Stimulated activated naive B cell treated with anti-CD40 and anti-IgM and Interleukin-4, amounts not matched to agents 10 μg/mL and 1 μg/mL and 100 μg/mL, for 72 hours (primary cell): ENCODE measurements around the gene ITPR2.

ENCODE experiments used
- ATAC-seq, 2 donors: fragments of 150-1000 bp; cut with Tn5 transposase; replicated peaks; 2 replicates each; pipeline ENCODE4 v1.10.0; 2021; ENCODE audit warnings: moderate library complexity in 1 of 2
- DNase-seq: peaks from one replicate; pipeline ENCODE4 v3.0.0; 2021
- H3K27ac Mint-ChIP-seq: one replicate; pipeline ENCODE4 v1.8.0; 2022; ENCODE audit warnings: mild to moderate bottlenecking, mixed read lengths
- H3K27me3 Mint-ChIP-seq, 2 donors: one replicate each; pipeline ENCODE4 v1.8.0; 2022; ENCODE audit warnings: mixed read lengths in 2 of 2
- H3K36me3 Mint-ChIP-seq, 2 donors: one replicate each; pipeline ENCODE4 v1.8.0; 2022; ENCODE audit warnings: mixed read lengths in 2 of 2, mild to moderate bottlenecking in 1 of 2
- H3K4me1 Mint-ChIP-seq, 2 donors: one replicate each; pipeline ENCODE4 v1.8.0; 2022; ENCODE audit warnings: mixed read lengths in 2 of 2, mild to moderate bottlenecking in 1 of 2
- H3K4me3 Mint-ChIP-seq, 2 donors: one replicate each; pipeline ENCODE4 v1.8.0; 2022; ENCODE audit warnings: mild to moderate bottlenecking in 2 of 2, mixed read lengths in 2 of 2, moderate library complexity in 1 of 2
- H3K9me3 Mint-ChIP-seq, 2 donors: one replicate each; pipeline ENCODE4 v1.8.0; 2022; ENCODE audit warnings: mixed read lengths in 2 of 2, mild to moderate bottlenecking in 1 of 2

Gene ITPR2

GRCh38 chr12:26630546-26631027, 202.4 kb downstream of the ITPR2 start:
- H3K4me1 Mint-ChIP-seq = no peaks in the 10 kb centered on the region
- no peak for ATAC-seq
- no peaks in the 10 kb centered on the region for H3K9me3 Mint-ChIP-seq
- H3K27ac Mint-ChIP-seq = no peak overlapping the region
- peaks cover 29 to 42% of the 10 kb centered on the region in 2 donors for H3K36me3 Mint-ChIP-seq
- no peak overlapping the region for H3K4me3 Mint-ChIP-seq
- no peak for DNase-seq
- H3K27me3 Mint-ChIP-seq = no peaks in the 10 kb centered on the region

- H3K27ac Mint-ChIP-seq = no peak overlapping the region
- no peaks in the 10 kb centered on the region for H3K27me3 Mint-ChIP-seq
- no peak overlapping the region for H3K4me3 Mint-ChIP-seq
- H3K36me3 Mint-ChIP-seq = peaks cover 30 to 44% of the 10 kb centered on the region in 2 donors
- no peaks in the 10 kb centered on the region for H3K9me3 Mint-ChIP-seq
- no peaks in the 10 kb centered on the region for H3K4me1 Mint-ChIP-seq
- ATAC-seq (no peak), DNase-seq (no peak)
Observed at GRCh38 chr12:26629864-26630263, 203.1 kb downstream of the ITPR2 start.

GRCh38 chr12:26628234-26628633, 204.8 kb downstream of the ITPR2 start:
- Mint-ChIP-seq H3K4me1 (peaks cover 0 to under 1% of the 10 kb centered on the region in 2 donors), H3K9me3 (no peaks in the 10 kb centered on the region), H3K4me3 (no peak overlapping the region), H3K36me3 (peaks cover 33 to 49% of the 10 kb centered on the region in 2 donors), H3K27ac (no peak overlapping the region), H3K27me3 (no peaks in the 10 kb centered on the region)
- DNase-seq (no peak), ATAC-seq (no peak)

- no peaks in the 10 kb centered on the region for H3K27me3 Mint-ChIP-seq
- DNase-seq = no peak
- ATAC-seq = no peak
- no peak overlapping the region for H3K4me3 Mint-ChIP-seq
- H3K27ac Mint-ChIP-seq = no peak overlapping the region
- H3K4me1 Mint-ChIP-seq = peaks cover 0 to 5% of the 10 kb centered on the region in 2 donors
- no peaks in the 10 kb centered on the region for H3K9me3 Mint-ChIP-seq
- H3K36me3 Mint-ChIP-seq = peaks cover 34 to 52% of the 10 kb centered on the region in 2 donors
Observed at GRCh38 chr12:26627335-26627734, 205.7 kb downstream of the ITPR2 start.

DNA sequence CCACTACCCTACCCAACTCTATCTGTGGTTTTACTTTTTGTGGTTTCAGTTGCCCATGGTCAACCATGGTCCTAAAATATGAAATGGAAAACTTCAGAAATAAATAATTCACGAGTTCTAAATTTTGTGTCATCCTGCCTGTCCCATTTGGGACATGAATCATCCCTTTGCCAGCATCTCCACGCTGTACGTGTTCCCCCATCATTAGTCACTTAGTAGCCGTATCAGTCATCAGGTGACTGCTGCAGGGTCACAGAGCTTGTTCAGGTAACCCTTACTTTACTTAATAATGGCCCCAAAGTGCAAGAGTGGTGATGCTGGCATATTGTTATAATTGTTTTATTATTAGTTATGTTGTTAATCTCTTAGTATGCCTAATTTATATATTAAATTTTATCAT, 209.9 kb downstream of the ITPR2 start:
- peaks cover 0 to 5% of the 10 kb centered on the region in 2 donors for H3K4me1 Mint-ChIP-seq
- no peak overlapping the region for H3K27ac Mint-ChIP-seq
- no peaks in the 10 kb centered on the region for H3K9me3 Mint-ChIP-seq
- DNase-seq (no peak), ATAC-seq (peak in 1 of 2 donors; percentile 45)
- H3K4me3 Mint-ChIP-seq = no peak overlapping the region
- H3K36me3 Mint-ChIP-seq = peaks cover 30 to 55% of the 10 kb centered on the region in 2 donors
- H3K27me3 Mint-ChIP-seq = no peaks in the 10 kb centered on the region

- no peak overlapping the region for H3K4me3 Mint-ChIP-seq
- H3K27me3 Mint-ChIP-seq = no peaks in the 10 kb centered on the region
- no peak for DNase-seq
- ATAC-seq = no peak
- H3K9me3 Mint-ChIP-seq = no peaks in the 10 kb centered on the region
- no peak overlapping the region for H3K27ac Mint-ChIP-seq
- peaks cover 0 to 5% of the 10 kb centered on the region in 2 donors for H3K4me1 Mint-ChIP-seq
- peaks cover 30 to 54% of the 10 kb centered on the region in 2 donors for H3K36me3 Mint-ChIP-seq
Observed at GRCh38 chr12:26622601-26623000, 210.4 kb downstream of the ITPR2 start.

DNA sequence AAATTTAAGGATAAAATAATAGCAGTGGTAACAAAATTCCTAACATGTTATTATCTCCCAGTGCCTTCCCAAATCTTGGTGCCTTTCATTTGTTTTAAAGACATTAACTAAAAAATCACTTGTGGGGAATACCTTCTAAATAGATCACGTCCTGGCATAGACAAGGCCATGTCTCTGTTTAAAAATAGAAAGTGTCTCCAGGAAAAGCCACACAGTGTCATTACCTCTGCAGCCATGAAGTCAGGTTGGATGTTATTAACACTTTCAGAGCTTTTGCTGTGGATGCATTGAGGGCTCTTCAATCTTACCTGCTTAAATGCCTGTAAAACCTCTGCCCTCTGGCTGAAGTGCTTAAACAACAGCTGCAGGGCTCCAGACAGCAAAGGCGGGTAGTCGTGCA, 211.1 kb downstream of the ITPR2 start:
- Mint-ChIP-seq H3K27ac (no peak overlapping the region), H3K36me3 (peaks cover 26 to 51% of the 10 kb centered on the region in 2 donors), H3K4me3 (no peak overlapping the region), H3K9me3 (no peaks in the 10 kb centered on the region), H3K27me3 (no peaks in the 10 kb centered on the region), H3K4me1 (peaks cover 0 to 5% of the 10 kb centered on the region in 2 donors)
- DNase-seq (no peak), ATAC-seq (no peak)

DNA sequence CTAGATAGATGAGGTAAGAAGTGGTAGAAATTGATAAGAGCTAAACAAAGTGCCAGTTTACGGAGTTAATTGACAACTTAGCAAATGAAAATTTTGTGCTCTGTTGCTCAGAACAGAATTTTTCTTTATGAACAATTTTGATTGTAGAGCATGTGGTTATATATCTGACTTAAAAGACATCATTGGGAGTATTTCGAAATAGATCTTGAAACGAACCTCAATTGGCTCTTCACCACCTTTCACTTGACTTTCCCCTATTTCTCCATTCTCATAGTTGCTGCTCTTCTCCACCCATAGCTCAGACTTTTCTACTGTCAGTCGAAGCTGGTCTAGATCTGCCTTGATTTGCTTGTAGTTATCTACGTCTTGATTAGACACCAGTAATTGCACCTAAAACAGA, 212.1 kb downstream of the ITPR2 start:
- no peak for ATAC-seq
- Mint-ChIP-seq H3K27ac (no peak overlapping the region), H3K4me1 (peaks cover 0 to 5% of the 10 kb centered on the region in 2 donors), H3K9me3 (no peaks in the 10 kb centered on the region), H3K4me3 (no peak overlapping the region), H3K27me3 (no peaks in the 10 kb centered on the region), H3K36me3 (peaks cover 22 to 43% of the 10 kb centered on the region in 2 donors)
- DNase-seq = no peak

GRCh38 chr12:26617513-26617912, 215.5 kb downstream of the ITPR2 start:
- Mint-ChIP-seq H3K4me3 (no peak overlapping the region), H3K27ac (no peak overlapping the region), H3K36me3 (peaks cover 20 to 37% of the 10 kb centered on the region in 2 donors), H3K9me3 (no peaks in the 10 kb centered on the region), H3K4me1 (no peaks in the 10 kb centered on the region), H3K27me3 (no peaks in the 10 kb centered on the region)
- no peak for DNase-seq
- ATAC-seq = no peak

DNA sequence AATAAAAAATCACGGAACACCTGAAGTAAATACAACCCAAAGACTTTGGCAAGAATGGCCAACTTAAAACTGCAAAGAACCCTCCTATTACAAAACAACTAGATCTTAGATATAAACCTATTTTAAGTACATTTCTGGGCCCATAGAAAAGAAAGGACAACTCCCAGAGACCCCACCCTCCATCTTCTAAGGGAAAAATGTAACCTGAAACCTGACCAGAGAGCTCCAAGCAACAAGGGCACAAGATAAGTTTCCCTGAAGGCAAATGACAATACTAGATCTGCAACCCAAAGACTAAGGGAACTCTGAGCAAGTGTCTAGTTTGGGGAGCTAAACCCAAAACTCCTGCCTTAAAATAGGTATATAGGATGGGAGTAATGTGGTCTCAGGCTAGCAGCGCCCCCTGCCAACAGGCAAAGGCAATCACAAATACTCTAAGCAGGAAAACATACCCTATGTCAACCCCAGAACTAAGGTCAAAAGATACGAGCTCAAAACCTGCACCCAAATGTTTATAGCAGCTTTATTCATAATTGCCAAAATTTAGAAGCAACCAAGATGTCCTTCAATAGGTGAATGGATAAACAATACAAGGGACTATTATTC, 218.9 kb downstream of the ITPR2 start:
- no peak overlapping the region for H3K27ac Mint-ChIP-seq
- H3K4me1 Mint-ChIP-seq = peaks cover 2 to 4% of the 10 kb centered on the region in 2 donors
- no peak overlapping the region for H3K4me3 Mint-ChIP-seq
- DNase-seq (peak; percentile 3), ATAC-seq (peak; percentile 45 to 63)
- no peaks in the 10 kb centered on the region for H3K9me3 Mint-ChIP-seq
- peaks cover 15 to 27% of the 10 kb centered on the region in 2 donors for H3K36me3 Mint-ChIP-seq
- no peaks in the 10 kb centered on the region for H3K27me3 Mint-ChIP-seq

DNA sequence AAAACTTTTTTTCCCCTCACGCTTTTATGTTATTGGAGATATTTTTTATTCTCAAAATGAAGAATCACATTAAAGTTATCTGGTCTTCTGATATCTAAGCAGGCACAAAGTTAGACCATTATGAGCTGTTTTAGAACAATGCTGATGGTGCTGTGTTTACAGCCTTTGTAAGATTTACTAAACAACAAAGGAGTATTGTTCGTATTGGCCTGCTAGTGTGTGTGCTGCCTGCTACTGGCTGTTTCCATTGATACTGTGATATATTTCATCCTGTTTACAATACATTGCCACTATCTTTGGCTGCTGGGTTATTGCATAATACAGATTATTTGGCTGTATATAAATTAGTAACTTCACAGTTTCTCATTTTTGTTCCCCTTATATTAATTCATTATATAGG, 220.8 kb downstream of the ITPR2 start:
- no peak for ATAC-seq
- Mint-ChIP-seq H3K27ac (no peak overlapping the region), H3K27me3 (no peaks in the 10 kb centered on the region), H3K9me3 (no peaks in the 10 kb centered on the region), H3K4me1 (peaks cover 2 to 5% of the 10 kb centered on the region in 2 donors), H3K4me3 (no peak overlapping the region), H3K36me3 (peaks cover 13 to 19% of the 10 kb centered on the region in 2 donors)
- DNase-seq = no peak

DNA sequence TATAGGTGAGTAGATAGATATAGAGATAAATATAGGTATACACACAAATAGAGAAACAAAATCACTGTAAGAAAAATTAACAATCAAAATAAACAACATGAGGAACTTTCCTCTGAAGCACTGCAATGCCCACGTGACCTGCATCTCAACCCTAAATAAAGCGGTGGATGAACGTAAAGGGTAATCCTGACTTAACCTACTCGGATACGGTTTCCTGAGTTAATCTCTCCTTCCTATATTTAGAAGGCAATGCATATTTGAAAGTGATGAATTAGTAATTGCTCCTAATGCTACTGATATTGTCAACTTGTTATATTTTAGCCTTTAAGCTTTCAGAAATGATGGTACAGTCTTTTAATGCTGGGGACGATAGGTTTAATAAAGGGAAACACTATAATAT, 221.4 kb downstream of the ITPR2 start:
- H3K36me3 Mint-ChIP-seq = peaks cover 11 to 22% of the 10 kb centered on the region in 2 donors
- no peak for ATAC-seq
- no peak overlapping the region for H3K4me3 Mint-ChIP-seq
- no peak overlapping the region for H3K27ac Mint-ChIP-seq
- H3K4me1 Mint-ChIP-seq = peaks cover 2 to 5% of the 10 kb centered on the region in 2 donors
- H3K27me3 Mint-ChIP-seq = no peaks in the 10 kb centered on the region
- H3K9me3 Mint-ChIP-seq = no peaks in the 10 kb centered on the region
- no peak for DNase-seq

DNA sequence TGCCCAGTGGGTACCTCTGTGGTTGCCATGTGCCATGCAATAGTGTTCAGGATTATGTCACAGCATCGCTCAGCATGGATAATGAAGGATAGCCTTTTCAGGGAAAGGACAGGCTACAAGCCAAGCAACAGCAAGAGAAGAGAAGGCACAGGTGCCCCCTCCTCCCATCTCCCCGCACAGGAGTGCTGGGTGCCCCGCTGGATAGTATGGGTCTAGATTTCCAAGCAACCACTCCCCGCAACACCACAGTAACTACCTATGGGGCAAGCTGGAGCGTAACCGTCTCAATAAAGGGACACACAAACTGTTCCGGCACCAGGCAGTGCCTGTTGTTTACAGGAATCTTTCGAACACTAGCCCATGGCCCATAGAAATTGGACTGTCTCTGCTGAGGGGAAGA, 222.2 kb downstream of the ITPR2 start:
- Mint-ChIP-seq H3K9me3 (no peaks in the 10 kb centered on the region), H3K27me3 (no peaks in the 10 kb centered on the region), H3K36me3 (peaks cover 10 to 22% of the 10 kb centered on the region in 2 donors), H3K4me3 (no peak overlapping the region), H3K27ac (peak overlapping the region; percentile 62), H3K4me1 (peaks cover 2 to 5% of the 10 kb centered on the region in 2 donors)
- no peak for ATAC-seq
- DNase-seq = no peak

DNA sequence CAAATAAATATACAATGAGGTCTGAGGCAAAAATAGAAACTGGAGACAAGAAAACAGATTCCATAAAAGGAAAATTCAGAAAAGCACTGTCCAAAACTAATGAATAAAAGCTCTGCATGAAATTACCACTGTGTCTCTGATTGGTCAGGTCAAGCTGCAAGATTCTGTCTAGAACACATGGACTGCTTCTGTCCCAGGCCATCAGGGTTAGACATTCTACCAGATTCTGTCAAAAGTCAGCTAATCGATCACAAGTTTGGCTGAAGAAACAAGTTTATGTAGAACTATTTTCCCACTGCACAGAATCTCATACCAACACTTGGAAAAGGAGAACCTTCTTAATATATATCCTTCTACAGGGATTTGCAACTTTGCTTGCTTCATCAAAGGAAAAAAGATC, 223.0 kb downstream of the ITPR2 start:
- ATAC-seq (no peak), DNase-seq (no peak)
- Mint-ChIP-seq H3K27me3 (no peaks in the 10 kb centered on the region), H3K4me3 (no peak overlapping the region), H3K4me1 (peaks cover 2 to 5% of the 10 kb centered on the region in 2 donors), H3K36me3 (peaks cover 10 to 21% of the 10 kb centered on the region in 2 donors), H3K27ac (no peak overlapping the region), H3K9me3 (no peaks in the 10 kb centered on the region)

- Mint-ChIP-seq H3K9me3 (no peaks in the 10 kb centered on the region), H3K27ac (no peak overlapping the region), H3K27me3 (no peaks in the 10 kb centered on the region), H3K4me3 (no peak overlapping the region), H3K4me1 (peaks cover 2 to 5% of the 10 kb centered on the region in 2 donors), H3K36me3 (peaks cover 7 to 25% of the 10 kb centered on the region in 2 donors)
- DNase-seq (no peak), ATAC-seq (no peak)
Observed at GRCh38 chr12:26608706-26609105, 224.3 kb downstream of the ITPR2 start.
